GM21367 (cell line): ENCODE measurements around the gene YARS1.

Source experiments
- ATAC-seq: cut with Tn5 transposase; IDR thresholded peaks from one replicate; pipeline ENCODE4 v1.9.1; 2021; ENCODE audit not compliant: unreplicated experiment

Gene YARS1

GRCh38 chr1:32817159-32817814 is at the start of gene YARS1, which contains the start of gene S100PBP:
Gene YARS1, minus strand, starts transcription at chr1:32817358. Its CDS starts 114 bp downstream, at chr1:32817244.
Gene S100PBP, plus strand, starts transcription at chr1:32817653. Its CDS starts 8,447 bp downstream, at chr1:32826100.
- ATAC-seq = peak; percentile 67

GRCh38 chr1:32865639-32866405 is 48.7 kb upstream of the YARS1 start:
- no peak for ATAC-seq

GRCh38 chr1:32864375-32865019 is 47.3 kb upstream of the YARS1 start:
- no peak for ATAC-seq

GRCh38 chr1:32863881-32864245 is 46.7 kb upstream of the YARS1 start:
- ATAC-seq = no peak

- no peak for ATAC-seq
Measured at GRCh38 chr1:32863218-32863880, 46.2 kb upstream of the YARS1 start.

GRCh38 chr1:32861904-32862695 is 44.9 kb upstream of the YARS1 start:
- no peak for ATAC-seq

GRCh38 chr1:32860566-32860965 is 43.4 kb upstream of the YARS1 start:
- ATAC-seq = no peak

- ATAC-seq = no peak
Measured at GRCh38 chr1:32859915-32860314, 42.8 kb upstream of the YARS1 start.

- no peak for ATAC-seq
Measured at GRCh38 chr1:32858791-32859190, 41.6 kb upstream of the YARS1 start.

- no peak for ATAC-seq
Measured at GRCh38 chr1:32858136-32858535, 41.0 kb upstream of the YARS1 start.

GRCh38 chr1:32855861-32856617 is 38.9 kb upstream of the YARS1 start:
- no peak for ATAC-seq

- ATAC-seq = no peak
Measured at GRCh38 chr1:32848354-32849063, 31.4 kb upstream of the YARS1 start.

GRCh38 chr1:32831878-32832277 is 14.7 kb upstream of the YARS1 start:
- no peak for ATAC-seq

GRCh38 chr1:32830092-32830852 is 13.1 kb upstream of the YARS1 start:
- ATAC-seq = no peak

GRCh38 chr1:32828341-32828740 is 11.2 kb upstream of the YARS1 start:
- ATAC-seq = no peak

- no peak for ATAC-seq
Measured at GRCh38 chr1:32825181-32825580, 8.0 kb upstream of the YARS1 start.

- peak; percentile 39 for ATAC-seq
Measured at GRCh38 chr1:32818804-32819541, 1.8 kb upstream of the YARS1 start.
